Measurements from ENCODE around the gene AMBRA1.

Gene AMBRA1

GRCh38 chr11:46540807-46541206, 53.0 kb downstream of the AMBRA1 start:
- no peaks in the 10 kb centered on the region for H3K27me3 ChIP-seq (ENCODE audit: insufficient read depth, low read length)
- H3K4me3 ChIP-seq (ENCODE audit: low read length): no peak overlapping the region
- H3K9me3 ChIP-seq (ENCODE audit: insufficient read depth, low read depth, low read length): no peaks in the 10 kb centered on the region
- H3K4me1 ChIP-seq (ENCODE audit: insufficient read depth, low read length): peaks cover 10% of the 10 kb centered on the region
- H3K27ac ChIP-seq (ENCODE audit: low read length): no peak overlapping the region
- no peak overlapping the region for H3K9ac ChIP-seq (ENCODE audit: low read depth, low read length)
- H3K36me3 ChIP-seq (ENCODE audit: insufficient read depth, low read depth, low read length): peaks cover 55% of the 10 kb centered on the region

- H3K4me1 ChIP-seq (ENCODE audit: insufficient read depth, low read length): peaks cover 16% of the 10 kb centered on the region
- no peaks in the 10 kb centered on the region for H3K9me3 ChIP-seq (ENCODE audit: insufficient read depth, low read depth, low read length)
- peak overlapping the region; percentile 6; the same call in 1 of the 2 replicates for H3K4me3 ChIP-seq (ENCODE audit: low read length)
- no peaks in the 10 kb centered on the region for H3K27me3 ChIP-seq (ENCODE audit: insufficient read depth, low read length)
- H3K27ac ChIP-seq (ENCODE audit: low read length): no peak overlapping the region
- peak overlapping the region; percentile 49; the same call in 1 of the 2 replicates for H3K9ac ChIP-seq (ENCODE audit: low read depth, low read length)
- H3K36me3 ChIP-seq (ENCODE audit: insufficient read depth, low read depth, low read length): peaks cover 26% of the 10 kb centered on the region
Measured at GRCh38 chr11:46537537-46538295, 56.1 kb downstream of the AMBRA1 start.

- Histone ChIP-seq H3K9ac (ENCODE audit: low read depth, low read length) (peak overlapping the region; percentile 49; the same call in 1 of the 2 replicates), H3K4me1 (ENCODE audit: insufficient read depth, low read length) (peaks cover 16% of the 10 kb centered on the region), H3K4me3 (ENCODE audit: low read length) (no peak overlapping the region; the same call in 1 of the 2 replicates), H3K27me3 (ENCODE audit: insufficient read depth, low read length) (no peaks in the 10 kb centered on the region), H3K36me3 (ENCODE audit: insufficient read depth, low read depth, low read length) (peaks cover 20% of the 10 kb centered on the region), H3K9me3 (ENCODE audit: insufficient read depth, low read depth, low read length) (no peaks in the 10 kb centered on the region), H3K27ac (ENCODE audit: low read length) (no peak overlapping the region)
Measured at GRCh38 chr11:46537121-46537520, 56.7 kb downstream of the AMBRA1 start.

- H3K9ac ChIP-seq (ENCODE audit: low read depth, low read length): no peak overlapping the region
- H3K9me3 ChIP-seq (ENCODE audit: insufficient read depth, low read depth, low read length): no peaks in the 10 kb centered on the region
- no peak overlapping the region for H3K4me3 ChIP-seq (ENCODE audit: low read length)
- H3K27me3 ChIP-seq (ENCODE audit: insufficient read depth, low read length): no peaks in the 10 kb centered on the region
- H3K27ac ChIP-seq (ENCODE audit: low read length): no peak overlapping the region
- peaks cover 5% of the 10 kb centered on the region; the same call in 1 of the 2 replicates for H3K36me3 ChIP-seq (ENCODE audit: insufficient read depth, low read depth, low read length)
- peaks cover 16% of the 10 kb centered on the region for H3K4me1 ChIP-seq (ENCODE audit: insufficient read depth, low read length)
Measured at GRCh38 chr11:46535688-46536087, 58.1 kb downstream of the AMBRA1 start.

GRCh38 chr11:46534711-46535110, 59.1 kb downstream of the AMBRA1 start:
- Histone ChIP-seq H3K4me1 (ENCODE audit: insufficient read depth, low read length) (peaks cover 16% of the 10 kb centered on the region), H3K36me3 (ENCODE audit: insufficient read depth, low read depth, low read length) (no peaks in the 10 kb centered on the region), H3K9ac (ENCODE audit: low read depth, low read length) (no peak overlapping the region), H3K4me3 (ENCODE audit: low read length) (no peak overlapping the region), H3K27ac (ENCODE audit: low read length) (no peak overlapping the region), H3K9me3 (ENCODE audit: insufficient read depth, low read depth, low read length) (no peaks in the 10 kb centered on the region), H3K27me3 (ENCODE audit: insufficient read depth, low read length) (no peaks in the 10 kb centered on the region)

GRCh38 chr11:46533396-46534100, 60.3 kb downstream of the AMBRA1 start:
- H3K9ac ChIP-seq (ENCODE audit: low read depth, low read length): no peak overlapping the region

GRCh38 chr11:46529928-46530574, 63.8 kb downstream of the AMBRA1 start:
- Histone ChIP-seq H3K9me3 (ENCODE audit: insufficient read depth, low read depth, low read length) (no peaks in the 10 kb centered on the region), H3K4me1 (ENCODE audit: insufficient read depth, low read length) (peaks cover 8% of the 10 kb centered on the region), H3K9ac (ENCODE audit: low read depth, low read length) (no peak overlapping the region), H3K36me3 (ENCODE audit: insufficient read depth, low read depth, low read length) (no peaks in the 10 kb centered on the region), H3K27me3 (ENCODE audit: insufficient read depth, low read length) (no peaks in the 10 kb centered on the region), H3K27ac (ENCODE audit: low read length) (no peak overlapping the region), H3K4me3 (ENCODE audit: low read length) (no peak overlapping the region)

More at GRCh38 chr11:46533396-46534100, 60.3 kb downstream of the AMBRA1 start:
- Histone ChIP-seq H3K27ac (ENCODE audit: low read length) (no peak overlapping the region), H3K9me3 (ENCODE audit: insufficient read depth, low read depth, low read length) (no peaks in the 10 kb centered on the region), H3K36me3 (ENCODE audit: insufficient read depth, low read depth, low read length) (no peaks in the 10 kb centered on the region), H3K4me1 (ENCODE audit: insufficient read depth, low read length) (peaks cover 22% of the 10 kb centered on the region), H3K4me3 (ENCODE audit: low read length) (no peak overlapping the region), H3K27me3 (ENCODE audit: insufficient read depth, low read length) (no peaks in the 10 kb centered on the region)

- Histone ChIP-seq H3K9ac (ENCODE audit: low read depth, low read length) (no peak overlapping the region), H3K27me3 (ENCODE audit: insufficient read depth, low read length) (no peaks in the 10 kb centered on the region), H3K9me3 (ENCODE audit: insufficient read depth, low read depth, low read length) (no peaks in the 10 kb centered on the region), H3K27ac (ENCODE audit: low read length) (no peak overlapping the region), H3K4me1 (ENCODE audit: insufficient read depth, low read length) (peaks cover 5% of the 10 kb centered on the region), H3K36me3 (ENCODE audit: insufficient read depth, low read depth, low read length) (no peaks in the 10 kb centered on the region), H3K4me3 (ENCODE audit: low read length) (no peak overlapping the region)
Measured at GRCh38 chr11:46529095-46529905, 64.5 kb downstream of the AMBRA1 start.

GRCh38 chr11:46528445-46529094, 65.3 kb downstream of the AMBRA1 start:
- peaks cover 5% of the 10 kb centered on the region for H3K4me1 ChIP-seq (ENCODE audit: insufficient read depth, low read length)
- H3K4me3 ChIP-seq (ENCODE audit: low read length): no peak overlapping the region
- H3K9ac ChIP-seq (ENCODE audit: low read depth, low read length): no peak overlapping the region
- H3K27me3 ChIP-seq (ENCODE audit: insufficient read depth, low read length): no peaks in the 10 kb centered on the region
- H3K9me3 ChIP-seq (ENCODE audit: insufficient read depth, low read depth, low read length): no peaks in the 10 kb centered on the region
- no peaks in the 10 kb centered on the region for H3K36me3 ChIP-seq (ENCODE audit: insufficient read depth, low read depth, low read length)
- no peak overlapping the region for H3K27ac ChIP-seq (ENCODE audit: low read length)

GRCh38 chr11:46527591-46528130, 66.2 kb downstream of the AMBRA1 start:
- Histone ChIP-seq H3K27me3 (ENCODE audit: insufficient read depth, low read length) (no peaks in the 10 kb centered on the region), H3K9ac (ENCODE audit: low read depth, low read length) (no peak overlapping the region), H3K9me3 (ENCODE audit: insufficient read depth, low read depth, low read length) (no peaks in the 10 kb centered on the region), H3K27ac (ENCODE audit: low read length) (no peak overlapping the region), H3K36me3 (ENCODE audit: insufficient read depth, low read depth, low read length) (no peaks in the 10 kb centered on the region), H3K4me3 (ENCODE audit: low read length) (no peak overlapping the region), H3K4me1 (ENCODE audit: insufficient read depth, low read length) (peaks cover 5% of the 10 kb centered on the region)

All from iPS-20b (cell line).